Suppressor macrophage treated with lipopolysaccharide for 1 hour (primary cell): ENCODE measurements around the gene EEF1G.
"Not testable (repeated sequence)": the region's sequence is repeated elsewhere in the genome, so short reads cannot be mapped to it uniquely, and the experiment has no call there.

Source experiments
- DNase-seq, 3 donors: peaks; one replicate each; pipeline ENCODE4 v3.0.0-alpha.2; 2020 to 2022

The EEF1G gene

GRCh38 chr11:62602141-62603071 lies 28.7 kb upstream of the EEF1G start:
- DNase-seq: peak in 1 of 3 donors; percentile 62

- peak; percentile 98 to 99 (median 99) for DNase-seq
Measured at GRCh38 chr11:62601372-62602140, 27.9 kb upstream of the EEF1G start, which contains the start of gene MTA2. Gene MTA2 (minus strand): TSS chr11:62601865. CDS start chr11:62601450, 415 bp downstream.

GRCh38 chr11:62601122-62601371 lies 27.4 kb upstream of the EEF1G start:
- DNase-seq: peak; percentile 43 to 67 (median 47)

- DNase-seq: peak in 1 of 3 donors; percentile 33
Measured at GRCh38 chr11:62600367-62601121, 26.9 kb upstream of the EEF1G start.

DNA sequence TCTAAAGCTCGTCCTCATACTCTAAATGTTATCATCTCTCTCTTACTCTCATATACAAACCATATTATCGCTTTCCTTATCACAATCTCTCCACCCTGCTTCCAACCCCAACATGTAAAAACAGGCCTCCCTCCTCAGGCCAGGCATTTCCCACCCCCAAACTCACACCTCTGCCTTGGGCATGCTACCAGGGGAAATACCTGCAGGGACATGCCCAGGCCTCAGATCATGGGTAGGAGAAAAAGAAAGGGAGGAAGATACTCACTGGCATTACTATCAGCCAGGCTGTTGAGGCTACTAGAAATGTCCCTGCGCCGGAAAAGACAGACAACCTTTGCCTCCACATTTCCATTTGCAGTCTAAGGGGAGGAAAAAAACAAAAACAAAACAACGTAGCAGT lies 26.2 kb upstream of the EEF1G start:
- no peak for DNase-seq

- DNase-seq: peak; percentile 95 to 96 (median 96)
Measured at GRCh38 chr11:62599069-62599696, 25.5 kb upstream of the EEF1G start.

DNA sequence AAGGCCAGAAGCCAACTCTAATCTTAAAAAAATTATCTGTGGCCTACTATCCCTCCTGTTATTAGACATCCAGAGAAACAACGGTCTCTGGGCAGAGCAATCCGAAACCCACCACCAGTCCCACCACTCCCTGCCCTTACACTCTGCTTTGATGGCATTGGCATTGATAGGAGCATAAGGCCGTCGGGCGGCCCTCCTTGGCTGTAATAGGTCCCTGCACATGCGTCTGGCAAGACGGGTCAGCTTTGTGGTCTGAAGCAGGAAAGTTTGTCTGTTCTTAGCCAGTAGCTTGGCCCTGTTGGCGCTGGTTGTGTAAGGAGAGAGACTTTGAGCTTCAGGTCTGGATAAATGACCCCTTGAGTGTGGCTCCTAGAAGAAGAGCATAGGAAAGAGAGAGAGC lies 21.4 kb upstream of the EEF1G start:
- DNase-seq: no peak

DNA sequence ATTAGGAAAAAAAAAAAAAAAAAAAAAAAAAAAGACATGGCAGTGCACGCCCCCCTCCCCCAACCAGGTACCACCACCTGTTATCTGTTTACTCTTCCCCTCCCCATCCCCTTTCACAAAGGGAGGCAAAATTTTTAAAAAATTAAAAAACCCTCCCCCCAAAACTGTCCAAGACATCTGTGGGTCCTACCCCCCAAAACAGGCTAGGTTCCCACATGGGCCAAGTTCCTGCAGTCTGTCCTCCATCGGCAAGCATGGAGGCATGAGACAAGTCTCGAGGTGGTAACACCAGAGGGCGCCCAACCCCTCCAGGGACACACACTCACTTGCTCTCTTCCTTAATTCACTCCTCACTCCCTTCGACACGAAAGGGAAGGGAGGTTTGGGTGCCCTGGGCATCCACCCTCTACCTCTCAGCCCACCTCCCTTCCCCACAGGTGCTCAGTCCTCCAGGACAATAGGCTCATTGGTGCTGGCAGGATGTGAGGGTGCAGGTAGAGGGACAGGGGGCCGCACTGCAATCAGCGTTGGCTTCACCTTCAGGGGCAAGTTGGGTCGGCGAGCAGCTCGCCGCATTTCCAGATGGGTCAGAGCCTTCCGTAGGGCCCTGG lies 19.8 kb upstream of the EEF1G start:
- peak; percentile 89 to 94 (median 92) for DNase-seq

DNA sequence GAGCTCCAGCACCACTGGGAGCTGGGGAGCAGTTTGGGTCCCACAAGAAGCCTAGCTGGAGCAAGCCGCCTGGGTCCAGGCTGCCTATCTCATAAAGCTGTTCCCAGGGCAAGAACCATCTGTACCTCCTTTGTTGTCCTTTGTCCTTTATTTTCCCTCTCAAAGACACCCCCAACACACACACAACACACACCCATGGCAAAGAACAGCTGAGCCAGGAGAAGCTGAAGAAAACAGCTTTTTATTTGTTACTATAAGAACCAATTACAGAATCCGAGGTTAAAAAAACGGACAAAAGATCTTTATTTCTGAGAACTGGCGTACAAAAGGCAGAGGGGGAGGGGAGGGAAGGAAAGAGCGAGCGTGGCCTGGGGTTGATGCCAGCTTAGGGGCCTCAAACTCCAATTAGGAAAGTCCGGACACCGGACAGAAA lies 19.3 kb upstream of the EEF1G start:
- no peak for DNase-seq

DNA sequence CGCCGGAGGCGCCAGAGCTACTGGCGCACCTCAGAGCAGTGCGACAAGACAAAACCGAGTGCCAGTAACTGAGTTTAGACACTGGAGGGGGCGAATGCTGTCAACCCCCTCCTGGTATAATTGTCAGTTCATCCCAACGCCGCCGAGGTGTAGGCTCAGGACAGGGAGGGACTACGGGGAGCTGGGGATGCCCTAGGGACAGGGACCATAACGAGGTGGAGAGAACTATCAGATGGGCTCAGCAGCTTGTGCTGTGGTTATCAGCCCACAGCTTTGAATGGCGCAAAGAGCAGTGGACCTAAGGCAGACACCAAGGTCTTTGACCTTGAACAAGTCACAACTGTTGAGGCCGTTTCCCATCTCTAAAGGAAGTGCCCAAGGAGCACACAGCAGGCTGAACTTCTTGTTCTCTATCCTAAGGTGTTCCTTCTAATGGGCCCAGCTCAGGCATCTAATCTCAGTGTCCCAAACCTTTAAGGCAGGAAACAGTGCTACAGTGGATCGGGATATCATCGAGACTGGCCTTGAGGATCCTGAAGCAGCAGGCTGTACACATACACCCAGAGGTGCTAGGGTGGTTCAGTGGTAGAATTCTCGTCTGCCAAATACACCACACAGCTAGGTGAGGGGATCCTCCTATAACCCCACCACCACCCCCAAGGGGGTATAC lies 18.6 kb upstream of the EEF1G start:
- DNase-seq: no peak

- DNase-seq: peak; percentile 97 to 100 (median 99)
Measured at GRCh38 chr11:62591448-62592145, 17.9 kb upstream of the EEF1G start, which contains the start of gene TUT1. Gene TUT1 (minus strand): TSS chr11:62591523. CDS start chr11:62591485, 38 bp downstream.

DNA sequence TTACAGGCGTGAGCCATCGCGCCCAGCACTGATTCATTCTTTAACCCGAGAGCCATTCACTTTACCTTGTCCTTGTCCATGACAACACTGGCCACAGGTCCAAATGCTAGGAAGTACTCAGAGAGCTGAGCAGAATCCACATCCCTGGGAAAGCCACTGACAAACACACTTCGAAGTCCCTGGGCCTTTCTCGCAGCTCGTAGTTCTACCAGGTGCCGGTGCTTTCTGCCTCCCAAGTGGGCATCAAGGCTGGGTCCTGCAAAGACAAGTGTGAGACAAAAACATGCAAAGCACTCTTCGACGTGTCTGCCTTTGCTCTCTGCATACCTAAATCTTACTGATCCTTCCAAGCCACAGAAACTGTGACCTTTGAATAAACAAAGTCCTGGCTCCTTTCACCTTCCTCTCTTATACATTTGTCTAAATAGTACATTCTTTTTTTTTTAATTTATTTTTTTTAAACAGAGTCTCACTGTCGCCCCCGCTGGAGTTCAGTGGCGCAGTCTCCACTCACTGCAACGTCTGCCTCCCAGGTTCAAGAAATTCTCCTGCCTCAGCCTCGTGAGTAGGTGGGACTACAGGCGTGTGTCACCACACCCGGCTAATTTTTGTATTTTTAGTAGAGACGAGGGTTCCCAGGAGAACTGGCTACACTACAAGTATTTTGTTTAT lies 15.4 kb upstream of the EEF1G start:
- DNase-seq: peak in 2 of 3 donors; percentile 27 to 30

- DNase-seq: not testable (repeated sequence)
Measured at GRCh38 chr11:62585356-62585755, 11.7 kb upstream of the EEF1G start.

DNA sequence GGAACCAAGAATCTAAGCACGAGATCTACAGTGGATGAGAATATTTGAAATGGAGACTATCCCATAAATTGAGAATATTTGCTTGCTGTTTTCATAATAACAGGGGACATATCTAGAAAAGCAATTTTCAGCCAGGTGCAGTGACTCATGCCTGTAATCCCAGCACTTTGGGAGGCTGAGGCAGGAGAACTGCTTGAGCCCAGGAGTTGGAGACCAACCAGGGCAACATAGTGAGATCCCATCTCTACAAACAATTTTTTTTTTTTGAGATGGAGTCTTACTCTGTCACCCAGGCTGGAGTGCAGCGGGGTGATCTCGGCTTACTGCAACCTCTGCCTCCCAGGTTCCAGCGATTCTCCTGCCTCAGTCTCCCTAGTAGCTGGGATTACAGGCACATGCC lies 8.0 kb upstream of the EEF1G start:
- not testable (repeated sequence) for DNase-seq

DNA sequence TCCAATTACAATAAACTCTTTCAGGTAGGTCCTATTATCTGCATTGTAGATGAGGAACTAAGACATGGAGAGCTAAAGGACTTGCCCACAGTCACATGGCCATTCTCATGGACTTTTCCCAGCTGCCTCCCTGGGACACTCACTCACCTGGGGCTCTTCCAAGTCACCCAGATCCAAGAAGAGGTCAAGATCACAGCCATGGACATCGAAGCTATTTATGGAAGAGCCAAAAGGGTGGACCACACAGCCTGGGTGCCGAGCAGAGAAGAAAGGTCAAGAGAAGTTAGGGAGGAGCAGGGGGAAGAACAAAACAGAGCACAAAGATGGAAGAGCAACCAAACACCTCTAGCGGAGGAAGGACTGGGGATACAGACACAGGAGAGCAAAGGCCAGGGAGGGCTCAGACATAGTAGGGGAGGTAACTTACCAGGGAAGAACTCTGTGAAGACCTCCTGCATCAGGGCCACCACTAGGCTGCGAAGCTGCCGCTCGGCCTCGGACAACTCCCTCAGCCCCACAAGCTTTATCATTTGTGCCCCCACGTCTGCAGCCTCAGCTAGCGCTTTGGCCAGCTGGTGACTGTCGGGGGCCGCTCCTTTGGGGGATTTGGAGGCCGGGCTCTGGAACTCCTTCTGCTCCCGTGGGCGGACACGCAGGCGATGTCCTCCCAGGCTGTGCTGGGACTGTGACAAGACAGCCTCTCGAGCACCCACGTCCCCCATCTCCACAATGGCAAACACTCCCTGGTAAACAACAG lies 7.4 kb upstream of the EEF1G start:
- no peak for DNase-seq

DNA sequence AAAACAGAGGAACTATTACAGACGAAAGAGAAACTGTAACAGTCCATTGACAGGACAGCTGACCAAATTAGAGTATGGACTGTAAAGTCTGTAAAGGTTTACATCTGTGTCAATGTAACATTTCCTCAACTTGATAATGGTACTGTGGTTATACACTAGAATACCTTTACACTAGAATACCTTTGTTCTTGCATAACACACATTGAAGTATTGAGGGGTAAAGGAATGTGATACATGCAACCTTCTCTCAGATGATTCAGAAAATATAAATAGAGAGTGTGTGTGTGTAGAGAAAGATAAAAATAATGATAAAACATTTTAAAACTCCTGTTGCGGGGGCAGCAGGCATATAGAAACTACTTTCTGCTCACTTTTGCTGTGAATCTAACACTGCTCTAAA lies 5.6 kb upstream of the EEF1G start:
- DNase-seq: no peak

GRCh38 chr11:62578541-62578940 lies 4.8 kb upstream of the EEF1G start:
- no peak for DNase-seq

- DNase-seq: peak; percentile 74 to 83 (median 81)
Measured at GRCh38 chr11:62577046-62577714, 3.5 kb upstream of the EEF1G start.

GRCh38 chr11:62575837-62576236 lies 2.1 kb upstream of the EEF1G start:
- no peak for DNase-seq
